SKM-1 (cell line): ENCODE measurements around the gene FOXC1.

Experiments
- DNase-seq: peaks from one replicate; lab custom pipeline; 2025; ENCODE audit not compliant: unreplicated experiment; lab: John Stamatoyannopoulos, UW

Gene FOXC1

GRCh38 chr6:1609648-1610496 is at the start of gene FOXC1:
Gene FOXC1 (plus strand): TSS chr6:1609915. CDS start chr6:1610446, 531 bp downstream.
- DNase-seq: no peak

GRCh38 chr6:1560281-1561058 is 49.2 kb upstream of the FOXC1 start:
- no peak for DNase-seq

GRCh38 chr6:1561355-1561754 is 48.4 kb upstream of the FOXC1 start:
- DNase-seq: no peak

- DNase-seq: no peak
Observed at GRCh38 chr6:1562171-1562955, 47.4 kb upstream of the FOXC1 start.

- DNase-seq: no peak
Observed at GRCh38 chr6:1569377-1569776, 40.3 kb upstream of the FOXC1 start.

GRCh38 chr6:1570848-1571247 is 38.9 kb upstream of the FOXC1 start:
- no peak for DNase-seq

- no peak for DNase-seq
Observed at GRCh38 chr6:1572892-1573291, 36.8 kb upstream of the FOXC1 start.

GRCh38 chr6:1574083-1574761 is 35.5 kb upstream of the FOXC1 start:
- DNase-seq: no peak

- no peak for DNase-seq
Observed at GRCh38 chr6:1574890-1575209, 34.9 kb upstream of the FOXC1 start.

- no peak for DNase-seq
Observed at GRCh38 chr6:1575210-1576041, 34.3 kb upstream of the FOXC1 start.

GRCh38 chr6:1576166-1576565 is 33.5 kb upstream of the FOXC1 start:
- DNase-seq: no peak

- DNase-seq: no peak
Observed at GRCh38 chr6:1576711-1577110, 33.0 kb upstream of the FOXC1 start.

- no peak for DNase-seq
Observed at GRCh38 chr6:1577146-1577680, 32.5 kb upstream of the FOXC1 start.

GRCh38 chr6:1577896-1578745 is 31.6 kb upstream of the FOXC1 start:
- DNase-seq: no peak

GRCh38 chr6:1579096-1579495 is 30.6 kb upstream of the FOXC1 start:
- DNase-seq: no peak

GRCh38 chr6:1580109-1580508 is 29.6 kb upstream of the FOXC1 start:
- no peak for DNase-seq

- DNase-seq: no peak
Observed at GRCh38 chr6:1580585-1580984, 29.1 kb upstream of the FOXC1 start.

- DNase-seq: no peak
Observed at GRCh38 chr6:1581120-1581991, 28.4 kb upstream of the FOXC1 start.
